ENCODE data around the gene UNC13D.

The UNC13D gene

GRCh38 chr17:75849724-75850123, 5.5 kb upstream of the UNC13D start:
- DNase-seq = no peak

GRCh38 chr17:75849279-75849646, 5.1 kb upstream of the UNC13D start:
- DNase-seq = no peak

- no peak for DNase-seq
Observed at GRCh38 chr17:75848523-75849278, 4.5 kb upstream of the UNC13D start.

- no peak for DNase-seq
Observed at GRCh38 chr17:75847614-75848522, 3.7 kb upstream of the UNC13D start.

GRCh38 chr17:75846692-75847613, 2.7 kb upstream of the UNC13D start:
- no peak for DNase-seq

- DNase-seq = no peak
Observed at GRCh38 chr17:75845933-75846691, 1.9 kb upstream of the UNC13D start.

GRCh38 chr17:75845058-75845711, 981 bp upstream of the UNC13D start:
- DNase-seq = peak; percentile 96

GRCh38 chr17:75844530-75845057, 390 bp upstream of the UNC13D start:
- peak; percentile 70 for DNase-seq

GRCh38 chr17:75842963-75843576, 1.1 kb downstream of the UNC13D start:
- DNase-seq = no peak

- DNase-seq = no peak
Observed at GRCh38 chr17:75842411-75842810, 1.8 kb downstream of the UNC13D start.

- DNase-seq = no peak
Observed at GRCh38 chr17:75840799-75841164, 3.4 kb downstream of the UNC13D start.

- DNase-seq = no peak
Observed at GRCh38 chr17:75839942-75840798, 4.0 kb downstream of the UNC13D start.

GRCh38 chr17:75838410-75838809, 5.8 kb downstream of the UNC13D start:
- no peak for DNase-seq

- DNase-seq = no peak
Observed at GRCh38 chr17:75837899-75838298, 6.3 kb downstream of the UNC13D start.

- DNase-seq = no peak
Observed at GRCh38 chr17:75836605-75837004, 7.6 kb downstream of the UNC13D start.

- DNase-seq = no peak
Observed at GRCh38 chr17:75835654-75835987, 8.6 kb downstream of the UNC13D start.

- DNase-seq = no peak
Observed at GRCh38 chr17:75834928-75835653, 9.1 kb downstream of the UNC13D start.

- no peak for DNase-seq
Observed at GRCh38 chr17:75834279-75834920, 9.8 kb downstream of the UNC13D start.
